Measurements from ENCODE around the gene S100A8.
"Not testable (repeated sequence)": the region's sequence is repeated elsewhere in the genome, so short reads cannot be mapped to it uniquely, and the experiment has no call there.

S100A8 gene

GRCh38 chr1:153347049-153347448, 43.8 kb downstream of the S100A8 start:
- not testable (repeated sequence) for DNase-seq

GRCh38 chr1:153346077-153346723, 44.7 kb downstream of the S100A8 start:
- no peak for DNase-seq

GRCh38 chr1:153345187-153346076, 45.4 kb downstream of the S100A8 start:
- no peak for DNase-seq

GRCh38 chr1:153344718-153345025, 46.2 kb downstream of the S100A8 start:
- DNase-seq = no peak

GRCh38 chr1:153343811-153344717, 46.8 kb downstream of the S100A8 start:
- DNase-seq = no peak

GRCh38 chr1:153343040-153343681, 47.7 kb downstream of the S100A8 start:
- no peak for DNase-seq

GRCh38 chr1:153342178-153342577, 48.7 kb downstream of the S100A8 start:
- DNase-seq = no peak

GRCh38 chr1:153341431-153341934, 49.4 kb downstream of the S100A8 start:
- no peak for DNase-seq

GRCh38 chr1:153340356-153340755, 50.5 kb downstream of the S100A8 start:
- no peak for DNase-seq

All from right kidney (tissue), 1 donor.